GM06990 (cell line): ENCODE data around the gene OR1L8.

Source experiments
- DNase-seq: peaks from one replicate; pipeline ENCODE4 v3.0.0-alpha.2; 2011; ENCODE audit not compliant: insufficient read length; ENCODE audit errors: extremely low read depth
- H3K27me3 ChIP-seq: replicated peaks from 2 replicates; pipeline ENCODE4 v1.6.0; 2011; ENCODE audit warnings: low read length; ENCODE audit not compliant: control insufficient read depth, insufficient read depth
- H3K36me3 ChIP-seq: 2 replicates; pipeline ENCODE4 v1.5.1; 2011; ENCODE audit warnings: low read length; ENCODE audit not compliant: control insufficient read depth, insufficient read depth
- H3K4me3 ChIP-seq: replicated peaks from 2 replicates; pipeline ENCODE4 v1.5.1; 2011; ENCODE audit warnings: low read depth, mild to moderate bottlenecking, control low read depth, low read length
- TF ChIP-seq, protein P1 (sequence below): IDR thresholded peaks from 2 replicates; pipeline ENCODE4 v1.5.1; 2011; ENCODE audit warnings: low read length, control low read depth, mild to moderate bottlenecking, inconsistent platforms; ENCODE audit not compliant: insufficient read depth, poor library complexity, severe bottlenecking

The OR1L8 gene

DNA sequence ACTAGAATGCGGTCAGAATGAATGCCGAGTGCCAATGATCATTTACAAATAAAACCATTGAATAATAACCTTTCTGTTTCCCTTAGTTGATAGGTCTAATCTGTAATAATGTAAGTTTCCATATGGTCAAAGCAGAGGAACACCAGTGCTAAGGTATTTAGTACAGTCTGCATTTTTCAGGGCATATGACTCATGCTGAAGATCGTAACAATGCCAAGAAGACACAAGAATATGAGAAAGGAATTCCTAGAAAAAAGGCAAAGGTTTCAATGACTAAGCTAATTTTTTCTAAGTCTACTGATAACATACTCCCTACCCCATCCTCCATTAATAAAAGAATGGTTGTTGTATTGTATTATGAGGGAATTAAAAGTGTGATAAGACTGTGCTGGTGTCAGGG lies 2.8 kb downstream of the OR1L8 start:
- no peaks in the 10 kb centered on the region for H3K36me3 ChIP-seq
- no peak for DNase-seq
- TF ChIP-seq, protein P1, sequence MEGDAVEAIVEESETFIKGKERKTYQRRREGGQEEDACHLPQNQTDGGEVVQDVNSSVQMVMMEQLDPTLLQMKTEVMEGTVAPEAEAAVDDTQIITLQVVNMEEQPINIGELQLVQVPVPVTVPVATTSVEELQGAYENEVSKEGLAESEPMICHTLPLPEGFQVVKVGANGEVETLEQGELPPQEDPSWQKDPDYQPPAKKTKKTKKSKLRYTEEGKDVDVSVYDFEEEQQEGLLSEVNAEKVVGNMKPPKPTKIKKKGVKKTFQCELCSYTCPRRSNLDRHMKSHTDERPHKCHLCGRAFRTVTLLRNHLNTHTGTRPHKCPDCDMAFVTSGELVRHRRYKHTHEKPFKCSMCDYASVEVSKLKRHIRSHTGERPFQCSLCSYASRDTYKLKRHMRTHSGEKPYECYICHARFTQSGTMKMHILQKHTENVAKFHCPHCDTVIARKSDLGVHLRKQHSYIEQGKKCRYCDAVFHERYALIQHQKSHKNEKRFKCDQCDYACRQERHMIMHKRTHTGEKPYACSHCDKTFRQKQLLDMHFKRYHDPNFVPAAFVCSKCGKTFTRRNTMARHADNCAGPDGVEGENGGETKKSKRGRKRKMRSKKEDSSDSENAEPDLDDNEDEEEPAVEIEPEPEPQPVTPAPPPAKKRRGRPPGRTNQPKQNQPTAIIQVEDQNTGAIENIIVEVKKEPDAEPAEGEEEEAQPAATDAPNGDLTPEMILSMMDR, result no peak
- H3K27me3 ChIP-seq, result no peaks in the 10 kb centered on the region
- H3K4me3 ChIP-seq, result no peak overlapping the region

DNA sequence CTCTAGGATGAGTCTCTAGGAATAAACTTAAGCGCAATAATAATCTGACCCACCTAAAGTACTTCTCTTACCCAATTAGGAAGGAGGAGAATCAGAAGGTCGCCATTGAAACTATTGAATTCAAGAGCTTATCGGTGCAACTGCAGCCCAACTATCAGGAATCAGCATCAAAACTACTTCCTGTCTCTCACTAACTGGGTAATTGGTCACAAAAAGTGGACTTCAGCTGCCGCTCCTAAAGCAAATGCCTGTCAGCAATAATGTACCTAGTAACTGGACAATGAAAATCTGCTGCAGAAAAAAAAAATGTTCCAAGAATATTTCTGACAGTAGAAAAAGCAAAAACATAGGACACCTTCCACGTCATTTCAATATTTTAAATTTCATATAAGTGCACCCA lies 3.3 kb downstream of the OR1L8 start:
- Histone ChIP-seq H3K36me3 (no peaks in the 10 kb centered on the region), H3K4me3 (no peak overlapping the region), H3K27me3 (no peaks in the 10 kb centered on the region)
- DNase-seq, result no peak
- TF ChIP-seq, protein P1, result no peak

DNA sequence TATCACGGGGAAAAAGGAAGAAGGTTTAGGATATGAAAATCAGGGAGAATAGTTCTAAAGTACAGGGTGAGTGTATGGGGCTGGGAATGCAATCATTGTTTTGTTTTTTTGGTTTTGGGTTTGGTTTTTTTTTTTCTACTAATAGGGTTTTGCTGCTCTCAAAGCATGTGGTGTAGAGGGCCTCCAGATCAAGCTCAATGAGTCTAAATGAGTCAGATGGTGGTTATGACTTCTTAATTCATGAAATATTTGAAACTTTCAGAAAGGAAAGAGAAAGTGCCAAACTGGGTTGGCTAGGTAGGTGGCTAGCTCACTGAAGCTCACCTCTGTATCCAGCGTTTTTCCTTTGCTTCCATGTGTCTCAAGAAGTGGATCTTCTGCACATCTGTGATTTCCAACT lies 10.7 kb downstream of the OR1L8 start:
- no peaks in the 10 kb centered on the region for H3K27me3 ChIP-seq
- TF ChIP-seq, protein P1, result no peak
- DNase-seq, result no peak
- no peaks in the 10 kb centered on the region for H3K36me3 ChIP-seq
- no peak overlapping the region for H3K4me3 ChIP-seq

DNA sequence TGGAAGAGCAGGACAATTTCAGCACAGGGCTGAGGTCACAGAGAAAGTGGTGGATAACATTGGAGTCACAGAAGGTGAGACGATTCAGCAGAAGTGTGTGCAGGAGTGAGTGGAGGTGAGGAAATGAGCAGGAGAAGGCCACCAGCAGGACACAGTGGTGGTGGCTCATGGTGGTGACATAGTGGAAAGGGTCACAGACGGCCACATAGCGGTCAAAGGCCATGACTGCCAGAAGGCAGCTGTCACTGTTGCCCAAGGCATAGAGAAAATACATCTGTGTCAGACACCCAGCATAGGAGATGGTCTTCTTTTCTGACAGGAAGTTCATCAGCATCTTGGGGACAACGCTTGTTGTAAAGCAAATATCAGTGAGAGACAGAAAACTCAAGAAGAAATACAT lies 15.3 kb downstream of the OR1L8 start:
- no peak for DNase-seq
- Histone ChIP-seq H3K4me3 (no peak overlapping the region), H3K36me3 (no peaks in the 10 kb centered on the region), H3K27me3 (no peaks in the 10 kb centered on the region)
- TF ChIP-seq, protein P1, result no peak

DNA sequence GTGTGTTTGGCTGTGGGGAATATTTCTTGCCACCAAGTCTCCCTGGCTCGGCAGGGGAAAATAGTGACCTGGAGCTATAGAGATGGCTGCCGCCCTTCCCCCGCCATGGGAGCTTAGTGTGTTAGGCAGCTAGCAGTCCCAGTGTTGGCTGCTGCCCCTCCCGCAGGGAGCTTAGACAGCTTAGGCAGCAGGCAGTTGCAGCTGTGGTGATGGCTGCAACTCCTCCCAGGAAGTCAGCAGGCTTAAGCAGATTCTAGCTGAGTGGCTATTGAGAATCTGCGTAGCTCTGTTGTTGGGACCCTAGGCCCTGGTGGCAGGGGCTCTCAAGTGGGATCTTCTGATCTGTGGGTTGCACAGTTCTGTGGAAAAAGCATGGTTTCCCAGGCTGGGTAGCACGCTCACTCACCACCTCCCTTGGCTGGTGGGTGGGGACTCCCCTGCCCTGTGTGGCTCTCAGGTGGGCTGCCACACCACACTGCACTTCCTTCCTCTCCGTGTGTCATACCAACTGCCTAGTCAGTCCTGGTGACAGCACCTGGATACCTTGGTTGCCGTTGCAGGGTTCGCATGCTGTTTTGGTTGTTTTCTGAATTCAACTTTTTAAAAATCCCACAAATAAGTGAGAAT lies 20.9 kb downstream of the OR1L8 start:
- DNase-seq, result no peak
- Histone ChIP-seq H3K27me3 (no peaks in the 10 kb centered on the region), H3K36me3 (no peaks in the 10 kb centered on the region), H3K4me3 (no peak overlapping the region)
- TF ChIP-seq, protein P1, result no peak

DNA sequence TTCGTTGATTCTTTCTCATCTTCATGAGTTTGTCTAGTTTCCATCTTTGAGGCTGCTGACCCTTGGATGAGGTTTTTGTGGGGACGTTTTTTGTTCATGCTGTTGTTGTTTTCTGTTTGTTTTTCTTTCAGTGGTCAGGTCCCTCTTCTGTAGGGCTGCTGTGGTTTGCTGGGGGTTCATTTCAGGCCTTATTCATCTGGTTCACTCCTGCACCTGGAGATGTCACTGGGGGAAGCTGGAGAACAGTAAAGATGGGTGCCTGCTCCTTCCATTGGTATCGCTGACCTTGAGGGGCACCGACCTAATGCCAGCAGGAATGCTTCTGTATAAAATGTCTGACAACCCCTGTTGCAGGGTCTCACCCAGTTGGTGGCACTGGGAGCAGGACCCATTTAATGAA lies 21.7 kb downstream of the OR1L8 start:
- Histone ChIP-seq H3K4me3 (no peak overlapping the region), H3K36me3 (no peaks in the 10 kb centered on the region), H3K27me3 (no peaks in the 10 kb centered on the region)
- no peak for DNase-seq
- TF ChIP-seq, protein P1, result no peak
